ENCODE data around the gene DAGLB. TPM values are rescaled to one million over a fixed set of nuclear protein-coding genes. Genes with fewer than 3 reads are reported as not detected.
"Not testable (repeated sequence)": the region's sequence is repeated elsewhere in the genome, so short reads cannot be mapped to it uniquely, and the experiment has no call there.

DAGLB gene
- total and polyA plus RNA-seq, 8 donors, result 16.8 to 46.5 (median 18.7) TPM

DNA sequence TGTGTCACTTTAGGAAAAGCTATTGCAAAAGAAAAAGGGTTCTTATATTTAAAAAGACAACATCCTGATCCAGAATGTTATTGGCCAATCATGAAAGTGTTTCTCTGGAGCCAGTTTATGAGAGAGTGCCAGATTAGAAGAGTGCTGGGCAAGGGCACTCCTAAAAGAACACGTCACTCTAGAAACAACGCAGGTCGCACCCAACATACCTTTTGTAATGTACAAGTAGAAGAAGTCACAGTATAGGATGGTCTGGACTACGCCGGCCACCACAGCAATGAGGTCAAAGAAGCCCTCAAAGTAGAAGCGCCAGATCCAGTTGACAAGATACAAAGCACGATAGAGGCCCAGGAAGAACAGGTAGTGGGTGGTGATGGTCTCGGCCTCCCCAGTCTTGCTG, 18.1 kb upstream of the DAGLB start:
- Histone ChIP-seq H3K27me3 (no peaks in the 10 kb centered on the region), H3K27ac (no peak overlapping the region), H3K4me3 (no peak overlapping the region), H3K4me1 (no peaks in the 10 kb centered on the region), H3K36me3 (peaks cover 0 to 99% of the 10 kb centered on the region in 2 donors), H3K9me3 (no peaks in the 10 kb centered on the region)
- peak; percentile 79 for ATAC-seq
- TF ChIP-seq, protein P1, sequence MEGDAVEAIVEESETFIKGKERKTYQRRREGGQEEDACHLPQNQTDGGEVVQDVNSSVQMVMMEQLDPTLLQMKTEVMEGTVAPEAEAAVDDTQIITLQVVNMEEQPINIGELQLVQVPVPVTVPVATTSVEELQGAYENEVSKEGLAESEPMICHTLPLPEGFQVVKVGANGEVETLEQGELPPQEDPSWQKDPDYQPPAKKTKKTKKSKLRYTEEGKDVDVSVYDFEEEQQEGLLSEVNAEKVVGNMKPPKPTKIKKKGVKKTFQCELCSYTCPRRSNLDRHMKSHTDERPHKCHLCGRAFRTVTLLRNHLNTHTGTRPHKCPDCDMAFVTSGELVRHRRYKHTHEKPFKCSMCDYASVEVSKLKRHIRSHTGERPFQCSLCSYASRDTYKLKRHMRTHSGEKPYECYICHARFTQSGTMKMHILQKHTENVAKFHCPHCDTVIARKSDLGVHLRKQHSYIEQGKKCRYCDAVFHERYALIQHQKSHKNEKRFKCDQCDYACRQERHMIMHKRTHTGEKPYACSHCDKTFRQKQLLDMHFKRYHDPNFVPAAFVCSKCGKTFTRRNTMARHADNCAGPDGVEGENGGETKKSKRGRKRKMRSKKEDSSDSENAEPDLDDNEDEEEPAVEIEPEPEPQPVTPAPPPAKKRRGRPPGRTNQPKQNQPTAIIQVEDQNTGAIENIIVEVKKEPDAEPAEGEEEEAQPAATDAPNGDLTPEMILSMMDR (IDR thresholded peaks at IDR 0.05), result no peak
- intact Hi-C loops (cut with DNase I), result no loop called here
- no peak for DNase-seq

GRCh38 chr7:6463609-6464008, 15.9 kb upstream of the DAGLB start:
- H3K9me3 ChIP-seq; ATAC-seq; intact Hi-C loops (cut with DNase I); H3K4me3 ChIP-seq; H3K27me3 ChIP-seq; H3K27ac ChIP-seq; DNase-seq; H3K4me1 ChIP-seq: not testable (repeated sequence)
- peaks cover 0 to 89% of the 10 kb centered on the region in 2 donors for H3K36me3 ChIP-seq

GRCh38 chr7:6461946-6462550, 14.3 kb upstream of the DAGLB start:
- intact Hi-C loops (cut with DNase I), result no loop called here
- Histone ChIP-seq H3K27me3 (no peaks in the 10 kb centered on the region), H3K27ac (no peak overlapping the region), H3K36me3 (peaks cover 0 to 73% of the 10 kb centered on the region in 2 donors), H3K4me1 (no peaks in the 10 kb centered on the region), H3K9me3 (no peaks in the 10 kb centered on the region), H3K4me3 (no peak overlapping the region)
- ATAC-seq (no peak), DNase-seq (no peak)
- TF ChIP-seq, protein P1 (IDR thresholded peaks at IDR 0.05), result no peak

DNA sequence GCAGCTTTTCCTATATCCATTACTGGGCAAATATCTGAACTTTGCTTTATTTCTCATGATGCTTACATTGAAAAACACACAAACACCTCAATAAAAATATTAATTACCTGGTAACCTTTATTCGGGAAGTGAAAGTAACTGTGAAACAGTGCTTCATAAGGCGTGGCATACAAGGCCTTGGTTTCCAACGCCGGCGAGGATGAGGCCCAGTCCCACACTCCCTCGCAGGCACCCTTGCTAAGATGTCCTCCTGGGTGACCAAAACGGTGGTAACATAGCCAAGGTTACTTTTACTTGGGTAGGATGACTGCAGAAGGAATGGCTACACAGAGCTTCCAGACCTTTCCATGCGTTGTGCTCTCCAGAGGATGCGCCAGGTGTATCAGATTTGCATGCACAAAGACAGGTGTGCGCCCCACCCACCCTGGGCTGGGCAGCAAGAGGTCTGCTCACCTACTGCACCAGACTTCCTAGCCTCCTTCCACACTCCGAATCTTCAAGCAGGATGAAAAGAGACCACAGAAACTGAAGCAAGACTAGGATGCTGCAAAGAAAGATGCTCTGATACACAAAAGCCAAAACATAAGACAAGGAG, 13.3 kb upstream of the DAGLB start:
- no peak for ATAC-seq
- Histone ChIP-seq H3K4me3 (no peak overlapping the region), H3K36me3 (peaks cover 0 to 63% of the 10 kb centered on the region in 2 donors), H3K9me3 (no peaks in the 10 kb centered on the region), H3K27ac (no peak overlapping the region), H3K4me1 (no peaks in the 10 kb centered on the region), H3K27me3 (no peaks in the 10 kb centered on the region)
- intact Hi-C loops (cut with DNase I), result no loop called here
- no peak for DNase-seq
- TF ChIP-seq, protein P1 (IDR thresholded peaks at IDR 0.05), result no peak

GRCh38 chr7:6460303-6460702, 12.5 kb upstream of the DAGLB start:
- intact Hi-C loops (cut with DNase I), result no loop called here
- Histone ChIP-seq H3K27ac (no peak overlapping the region), H3K27me3 (no peaks in the 10 kb centered on the region), H3K36me3 (peaks cover 0 to 56% of the 10 kb centered on the region in 2 donors), H3K4me3 (no peak overlapping the region), H3K4me1 (no peaks in the 10 kb centered on the region), H3K9me3 (no peaks in the 10 kb centered on the region)
- TF ChIP-seq, protein P1 (IDR thresholded peaks at IDR 0.05), result no peak
- DNase-seq (no peak), ATAC-seq (no peak)

GRCh38 chr7:6458676-6459075, 10.9 kb upstream of the DAGLB start:
- H3K4me1 ChIP-seq; ATAC-seq; H3K9me3 ChIP-seq; H3K27me3 ChIP-seq; H3K4me3 ChIP-seq; intact Hi-C loops (cut with DNase I); H3K27ac ChIP-seq; DNase-seq: not testable (repeated sequence)
- H3K36me3 ChIP-seq, result peaks cover 0 to 39% of the 10 kb centered on the region in 2 donors

Data from left lung (tissue), 10 donors.